ENCODE results near the gene ADAM23. TPM values are rescaled to one million over a fixed set of nuclear protein-coding genes. Genes with fewer than 3 reads are reported as not detected.

ADAM23 gene
- total and polyA plus RNA-seq, 3 experiments from 2014 or later: 0.55 to 0.98 TPM; not detected in 1

GRCh38 chr2:206452242-206452641 is 8.9 kb downstream of the ADAM23 start:
- H3K36me3 Mint-ChIP-seq: no peaks in the 10 kb centered on the region
- no peak overlapping the region for H3K4me3 Mint-ChIP-seq
- no peaks in the 10 kb centered on the region for H3K4me1 Mint-ChIP-seq
- Histone ChIP-seq H3K4me1 (ENCODE audit: insufficient read depth, low read length) (no peaks in the 10 kb centered on the region), H3K27me3 (ENCODE audit: insufficient read depth, low read length, poor library complexity, severe bottlenecking) (no peaks in the 10 kb centered on the region), H3K9me3 (ENCODE audit: low read length) (no peaks in the 10 kb centered on the region), H3K27ac (ENCODE audit: low read depth, low read length) (no peak overlapping the region), H3K36me3 (ENCODE audit: insufficient read depth, low read length) (no peaks in the 10 kb centered on the region), H3K4me3 (ENCODE audit: low read length) (no peak overlapping the region)
- H3K27ac Mint-ChIP-seq: no peak overlapping the region
- H3K27me3 Mint-ChIP-seq: peaks cover 12 to 33% of the 10 kb centered on the region in 2 donors
- ChIA-PET POLR2A (no interaction called here), CTCF (no interaction called here)
- no peak for DNase-seq
- peaks cover 0 to 1% (median 0%) of the 10 kb centered on the region in 5 donors for H3K9me3 Mint-ChIP-seq

DNA sequence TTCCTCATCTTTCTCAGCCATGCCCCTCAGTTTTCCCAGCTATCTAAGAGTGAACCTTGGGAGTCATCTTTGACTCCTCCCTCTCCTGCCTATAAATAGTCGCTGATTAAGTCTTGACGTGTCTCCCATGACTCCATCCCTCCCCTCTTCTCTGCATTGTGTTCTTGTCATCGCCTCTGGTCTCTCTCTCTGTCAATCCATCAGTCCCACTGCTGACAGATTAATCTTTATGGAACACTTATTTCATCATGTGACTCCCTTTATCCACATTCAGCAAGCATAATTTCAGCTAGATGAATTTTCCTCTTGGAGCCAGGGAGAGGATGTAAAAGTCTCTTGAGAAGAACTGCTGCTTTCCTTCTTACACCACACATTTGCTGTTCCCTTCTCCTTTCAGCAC is 9.4 kb downstream of the ADAM23 start:
- no peaks in the 10 kb centered on the region for H3K36me3 Mint-ChIP-seq
- POLR2A ChIA-PET: no interaction called here
- no peaks in the 10 kb centered on the region for H3K4me1 Mint-ChIP-seq
- H3K9me3 Mint-ChIP-seq: peaks cover 0 to 1% (median 0%) of the 10 kb centered on the region in 5 donors
- no peak overlapping the region for H3K27ac Mint-ChIP-seq
- CTCF ChIA-PET: no interaction called here
- Histone ChIP-seq H3K27me3 (ENCODE audit: insufficient read depth, low read length, poor library complexity, severe bottlenecking) (no peaks in the 10 kb centered on the region), H3K4me3 (ENCODE audit: low read length) (no peak overlapping the region), H3K27ac (ENCODE audit: low read depth, low read length) (no peak overlapping the region), H3K4me1 (ENCODE audit: insufficient read depth, low read length) (no peaks in the 10 kb centered on the region), H3K9me3 (ENCODE audit: low read length) (no peaks in the 10 kb centered on the region), H3K36me3 (ENCODE audit: insufficient read depth, low read length) (no peaks in the 10 kb centered on the region)
- no peak for DNase-seq
- H3K27me3 Mint-ChIP-seq: peaks cover 12 to 28% of the 10 kb centered on the region in 2 donors
- no peak overlapping the region for H3K4me3 Mint-ChIP-seq

DNA sequence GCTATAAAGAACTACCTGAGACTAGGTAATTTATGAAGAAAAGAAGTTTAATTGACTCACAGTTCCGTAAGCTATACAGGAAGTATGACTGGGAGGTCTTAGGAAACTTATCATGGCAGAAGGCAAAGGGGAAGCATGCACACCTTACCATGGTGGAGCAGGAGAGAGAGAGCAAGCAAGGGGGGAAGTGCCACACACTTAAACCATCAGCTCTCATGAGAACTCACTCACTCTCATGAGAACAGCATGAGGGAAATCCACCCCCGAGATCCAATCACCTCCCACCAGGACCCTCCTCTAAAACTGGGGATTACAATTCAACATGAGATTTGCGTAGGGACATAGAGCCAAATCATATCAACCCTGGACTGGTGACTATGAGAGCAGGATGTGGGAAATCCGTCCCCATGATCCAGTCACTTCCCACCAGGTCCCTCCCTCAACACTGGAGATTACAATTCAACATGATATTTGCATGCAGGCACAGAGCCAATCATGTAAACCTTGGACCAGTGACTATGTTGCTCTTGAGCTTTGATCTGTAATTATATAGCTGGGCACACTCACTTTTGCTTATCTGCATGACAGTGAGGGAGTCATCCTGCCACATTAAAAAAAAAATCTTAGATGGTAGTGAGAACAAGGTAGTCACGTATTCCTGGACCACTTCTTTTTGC is 12.9 kb downstream of the ADAM23 start:
- no peaks in the 10 kb centered on the region for H3K36me3 ChIP-seq (ENCODE audit: insufficient read depth, low read length)
- H3K4me3 ChIP-seq (ENCODE audit: low read length): no peak overlapping the region
- no peaks in the 10 kb centered on the region for H3K4me1 Mint-ChIP-seq
- H3K36me3 Mint-ChIP-seq: no peaks in the 10 kb centered on the region
- H3K27me3 Mint-ChIP-seq: peaks cover 8 to 15% of the 10 kb centered on the region in 2 donors
- no peak overlapping the region for H3K4me3 Mint-ChIP-seq
- ChIA-PET CTCF (no interaction called here), POLR2A (no interaction called here)
- no peak for DNase-seq
- no peaks in the 10 kb centered on the region for H3K27me3 ChIP-seq (ENCODE audit: insufficient read depth, low read length, poor library complexity, severe bottlenecking)
- H3K27ac Mint-ChIP-seq: no peak overlapping the region
- no peaks in the 10 kb centered on the region for H3K9me3 ChIP-seq (ENCODE audit: low read length)
- H3K27ac ChIP-seq (ENCODE audit: low read depth, low read length): no peak overlapping the region
- H3K9me3 Mint-ChIP-seq: peaks cover 0 to 1% (median 0%) of the 10 kb centered on the region in 5 donors
- no peaks in the 10 kb centered on the region for H3K4me1 ChIP-seq (ENCODE audit: insufficient read depth, low read length)

DNA sequence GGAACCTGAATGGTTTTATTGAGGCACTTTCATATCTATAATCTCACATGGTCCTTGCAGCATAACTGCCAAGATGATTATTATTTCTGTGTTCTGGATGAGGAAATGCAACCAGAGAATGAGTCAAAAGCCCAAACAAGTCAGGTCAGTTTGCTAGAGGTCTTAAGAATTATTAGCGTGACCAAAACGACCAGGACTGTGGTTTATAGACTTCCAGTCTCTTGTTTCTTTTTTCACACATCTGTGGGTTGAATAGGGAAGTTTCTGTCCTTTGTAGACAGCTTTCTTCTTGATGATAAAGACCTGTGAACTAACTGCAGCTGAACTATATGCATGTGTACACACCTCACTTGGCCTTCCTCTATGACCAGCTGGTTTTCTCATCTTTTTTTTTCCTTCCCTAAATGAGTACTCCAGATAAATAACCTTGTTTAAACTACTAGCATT is 13.9 kb downstream of the ADAM23 start:
- CTCF ChIA-PET: no interaction called here

GRCh38 chr2:206462240-206462854 is 19.0 kb downstream of the ADAM23 start:
- H3K27ac Mint-ChIP-seq: no peak overlapping the region
- Histone ChIP-seq H3K27ac (ENCODE audit: low read depth, low read length) (no peak overlapping the region), H3K4me3 (ENCODE audit: low read length) (no peak overlapping the region), H3K36me3 (ENCODE audit: insufficient read depth, low read length) (no peaks in the 10 kb centered on the region), H3K27me3 (ENCODE audit: insufficient read depth, low read length, poor library complexity, severe bottlenecking) (no peaks in the 10 kb centered on the region), H3K4me1 (ENCODE audit: insufficient read depth, low read length) (no peaks in the 10 kb centered on the region), H3K9me3 (ENCODE audit: low read length) (no peaks in the 10 kb centered on the region)
- no peak overlapping the region for H3K4me3 Mint-ChIP-seq
- H3K27me3 Mint-ChIP-seq: peaks cover 3 to 24% of the 10 kb centered on the region in 2 donors
- POLR2A ChIA-PET: no interaction called here
- H3K36me3 Mint-ChIP-seq: no peaks in the 10 kb centered on the region
- CTCF ChIA-PET: no interaction called here
- H3K9me3 Mint-ChIP-seq: peaks cover 0 to 9% (median 2%) of the 10 kb centered on the region in 5 donors
- DNase-seq: no peak
- no peaks in the 10 kb centered on the region for H3K4me1 Mint-ChIP-seq

More for the DNA sequence above, 13.9 kb downstream of the ADAM23 start:
- H3K4me3 ChIP-seq (ENCODE audit: low read length): no peak overlapping the region
- no peaks in the 10 kb centered on the region for H3K36me3 Mint-ChIP-seq
- no peaks in the 10 kb centered on the region for H3K27me3 ChIP-seq (ENCODE audit: insufficient read depth, low read length, poor library complexity, severe bottlenecking)
- no peaks in the 10 kb centered on the region for H3K9me3 ChIP-seq (ENCODE audit: low read length)
- peaks cover 6 to 20% of the 10 kb centered on the region in 2 donors for H3K27me3 Mint-ChIP-seq
- H3K9me3 Mint-ChIP-seq: peaks cover 0 to 3% (median 0%) of the 10 kb centered on the region in 5 donors
- H3K36me3 ChIP-seq (ENCODE audit: insufficient read depth, low read length): no peaks in the 10 kb centered on the region
- H3K27ac Mint-ChIP-seq: no peak overlapping the region
- POLR2A ChIA-PET: no interaction called here
- no peaks in the 10 kb centered on the region for H3K4me1 ChIP-seq (ENCODE audit: insufficient read depth, low read length)
- no peak for DNase-seq
- no peaks in the 10 kb centered on the region for H3K4me1 Mint-ChIP-seq
- no peak overlapping the region for H3K4me3 Mint-ChIP-seq
- H3K27ac ChIP-seq (ENCODE audit: low read depth, low read length): no peak overlapping the region

GRCh38 chr2:206463685-206464084 is 20.4 kb downstream of the ADAM23 start:
- no peaks in the 10 kb centered on the region for H3K4me1 Mint-ChIP-seq
- H3K36me3 ChIP-seq (ENCODE audit: insufficient read depth, low read length): no peaks in the 10 kb centered on the region
- DNase-seq: no peak
- no peaks in the 10 kb centered on the region for H3K4me1 ChIP-seq (ENCODE audit: insufficient read depth, low read length)
- H3K27me3 Mint-ChIP-seq: peaks cover 3 to 30% of the 10 kb centered on the region in 2 donors
- no peaks in the 10 kb centered on the region for H3K9me3 ChIP-seq (ENCODE audit: low read length)
- no peak overlapping the region for H3K27ac Mint-ChIP-seq
- H3K27me3 ChIP-seq (ENCODE audit: insufficient read depth, low read length, poor library complexity, severe bottlenecking): no peaks in the 10 kb centered on the region
- no peak overlapping the region for H3K4me3 Mint-ChIP-seq
- H3K4me3 ChIP-seq (ENCODE audit: low read length): no peak overlapping the region
- ChIA-PET CTCF (no interaction called here), POLR2A (no interaction called here)
- no peak overlapping the region for H3K27ac ChIP-seq (ENCODE audit: low read depth, low read length)
- H3K9me3 Mint-ChIP-seq: peaks cover 2 to 12% (median 8%) of the 10 kb centered on the region in 5 donors
- peaks cover 0 to 7% (median 0%) of the 10 kb centered on the region in 3 donors for H3K36me3 Mint-ChIP-seq

DNA sequence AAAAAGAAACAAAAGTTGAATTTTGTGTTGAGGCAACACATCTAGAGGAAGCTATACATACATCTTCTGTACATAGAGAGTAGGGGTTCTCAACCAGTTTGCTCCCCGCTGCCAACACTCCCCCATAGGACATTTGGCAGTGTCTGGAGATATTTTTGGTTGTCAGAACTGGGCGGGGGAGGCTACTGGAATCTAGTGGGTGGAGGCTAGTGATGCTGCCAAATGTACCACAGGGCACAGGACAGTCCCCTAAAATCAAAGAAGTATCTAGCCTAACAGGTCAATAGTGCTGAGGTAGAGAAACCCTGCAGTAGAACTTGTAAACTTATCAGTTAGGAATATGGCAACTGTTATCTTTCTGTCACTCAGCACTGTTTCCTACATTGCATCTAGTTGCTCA is 21.3 kb downstream of the ADAM23 start:
- Histone ChIP-seq H3K27ac (ENCODE audit: low read depth, low read length) (no peak overlapping the region), H3K36me3 (ENCODE audit: insufficient read depth, low read length) (no peaks in the 10 kb centered on the region), H3K27me3 (ENCODE audit: insufficient read depth, low read length, poor library complexity, severe bottlenecking) (no peaks in the 10 kb centered on the region), H3K4me3 (ENCODE audit: low read length) (no peak overlapping the region), H3K4me1 (ENCODE audit: insufficient read depth, low read length) (no peaks in the 10 kb centered on the region), H3K9me3 (ENCODE audit: low read length) (no peaks in the 10 kb centered on the region)
- Mint-ChIP-seq H3K4me3 (no peak overlapping the region), H3K27ac (no peak overlapping the region), H3K9me3 (peaks cover 2 to 15% (median 9%) of the 10 kb centered on the region in 5 donors), H3K27me3 (peaks cover 4 to 30% of the 10 kb centered on the region in 2 donors), H3K4me1 (no peaks in the 10 kb centered on the region), H3K36me3 (peaks cover 0 to 7% (median 0%) of the 10 kb centered on the region in 3 donors)
- DNase-seq: no peak
- POLR2A ChIA-PET: no interaction called here
- CTCF ChIA-PET: interaction anchor here (0.6 kb wide), 1 partner anchor 250 kb away, joined by 3 read pairs; no protein-coding TSS in a partner anchor

DNA sequence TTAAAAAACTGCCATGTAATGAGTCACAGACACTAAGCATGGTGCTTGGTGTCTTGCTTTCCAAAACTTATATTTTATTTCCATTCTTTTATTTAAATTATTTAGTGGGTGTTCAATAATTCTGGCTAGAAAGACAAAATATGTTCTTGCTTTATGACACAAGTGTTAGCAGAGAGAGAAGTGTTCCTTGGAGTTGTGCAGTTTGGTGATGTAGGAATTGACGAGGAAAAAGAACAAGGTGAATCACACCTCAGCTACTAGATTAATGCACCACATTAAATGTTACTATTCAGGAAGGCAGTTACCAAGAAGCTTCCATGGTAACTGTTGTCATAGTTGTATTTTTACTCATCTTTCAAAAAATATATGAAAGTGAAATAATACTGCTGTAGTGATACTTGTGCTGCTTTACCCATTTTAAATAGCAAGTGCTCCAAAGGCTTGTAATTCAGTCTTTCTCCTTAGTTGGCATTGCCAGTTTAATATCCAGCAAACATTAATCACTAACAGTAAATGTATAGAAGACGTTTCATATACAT is 28.3 kb downstream of the ADAM23 start:
- no peak for DNase-seq
- Histone ChIP-seq H3K27me3 (ENCODE audit: insufficient read depth, low read length, poor library complexity, severe bottlenecking) (no peaks in the 10 kb centered on the region), H3K4me3 (ENCODE audit: low read length) (no peak overlapping the region), H3K27ac (ENCODE audit: low read depth, low read length) (no peak overlapping the region), H3K9me3 (ENCODE audit: low read length) (no peaks in the 10 kb centered on the region), H3K36me3 (ENCODE audit: insufficient read depth, low read length) (no peaks in the 10 kb centered on the region), H3K4me1 (ENCODE audit: insufficient read depth, low read length) (no peaks in the 10 kb centered on the region)
- CTCF ChIA-PET: no interaction called here
- H3K4me1 Mint-ChIP-seq: no peaks in the 10 kb centered on the region
- peaks cover 0 to 10% (median 8%) of the 10 kb centered on the region in 5 donors for H3K9me3 Mint-ChIP-seq
- H3K36me3 Mint-ChIP-seq: peaks cover 0 to 7% (median 0%) of the 10 kb centered on the region in 3 donors
- H3K27me3 Mint-ChIP-seq: peaks cover 1 to 6% of the 10 kb centered on the region in 2 donors
- POLR2A ChIA-PET: no interaction called here
- no peak overlapping the region for H3K4me3 Mint-ChIP-seq
- no peak overlapping the region for H3K27ac Mint-ChIP-seq
